PC-9 (cell line): ENCODE data around the gene ACKR2.

ENCODE experiments used
- CTCF ChIP-seq: fragments of 200-600 bp; sonication (generic); conservative IDR thresholded peaks from 2 replicates; pipeline ENCODE4 v1.6.1; 2017; ENCODE audit warnings: mixed run types, antibody characterized with exemption, mild to moderate bottlenecking, moderate library complexity
- EZH2 ChIP-seq: fragments of 200-600 bp; sonication (generic); IDR thresholded peaks from 2 replicates; pipeline ENCODE4 v1.8.0; 2017; ENCODE audit warnings: antibody characterized with exemption, low read depth

DNA sequence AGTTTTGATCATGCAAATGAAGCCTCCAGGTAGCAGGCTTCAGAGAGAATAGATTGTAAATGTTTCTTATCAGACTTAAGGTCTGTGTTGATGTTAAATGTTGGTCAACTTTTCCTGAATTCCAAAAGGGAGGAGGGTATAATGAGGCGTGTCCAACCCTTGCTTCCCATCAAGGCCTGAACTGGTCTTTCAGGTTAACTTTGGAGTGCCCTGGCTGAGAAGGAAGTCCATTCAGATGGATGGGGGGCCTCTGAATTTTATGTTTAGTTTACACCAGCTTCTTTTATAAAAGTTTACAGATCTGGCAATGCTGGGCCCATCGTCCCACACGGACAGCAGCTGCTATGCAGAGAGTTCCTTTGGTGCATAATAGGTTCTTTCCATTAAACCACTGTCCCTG is 45.1 kb upstream of the ACKR2 start:
- TF ChIP-seq EZH2 (no peak), CTCF (no peak)
